ENCODE measurements around the gene HMX1. TPM values are rescaled to one million over a fixed set of nuclear protein-coding genes. Genes with fewer than 3 reads are reported as not detected.

Gene HMX1
- total and polyA plus RNA-seq, 2 donors (not counting 1 experiment from before 2014, with no cell fraction given): not detected

DNA sequence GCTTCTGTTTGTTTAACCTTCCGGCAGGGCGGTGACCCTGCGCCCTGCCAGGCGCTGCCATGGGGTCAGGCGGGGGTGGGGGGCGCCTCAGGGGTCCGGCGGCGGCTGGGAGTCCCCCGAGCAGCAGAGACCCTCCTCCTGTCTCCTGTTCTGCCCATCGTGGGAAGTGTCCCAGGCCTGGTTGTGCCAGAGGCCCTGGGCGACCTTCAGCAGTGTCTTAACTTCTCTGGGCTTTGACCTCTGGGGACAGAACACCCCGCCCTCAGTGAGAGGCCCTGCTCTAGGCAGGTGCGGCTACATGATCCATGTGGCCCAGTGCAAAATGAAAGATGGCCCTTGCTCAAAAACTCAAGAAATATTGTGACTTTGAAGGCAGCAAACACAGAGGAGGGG is 22.8 kb upstream of the HMX1 start:
- Histone ChIP-seq H3K4me2 (replicated peaks; ENCODE audit: low read depth, low read length, poor library complexity, severe bottlenecking) (no peak overlapping the region), H3K79me2 (ENCODE audit: control insufficient read depth, insufficient read depth, low read length) (no peaks in the 10 kb centered on the region), H3K27me3 (replicated peaks in 1 of 4; ENCODE audit: control extremely low read depth in 1 of 4, control insufficient read depth in 3 of 4, insufficient read depth in 4 of 4, low read length in 3 of 4) (peaks cover 0 to 37% (median 6%) of the 10 kb centered on the region in 4 experiments), H3K9ac (ENCODE audit: low read length) (no peak overlapping the region), H2AFZ (ENCODE audit: insufficient read depth, low read depth, low read length, poor library complexity, severe bottlenecking) (no peak overlapping the region), H3K36me3 (replicated peaks in 1 of 2; ENCODE audit: control extremely low read depth in 1 of 2, control insufficient read depth in 1 of 2, extremely low read depth in 1 of 2, insufficient read depth in 2 of 2, low read length in 1 of 2) (no peaks in the 10 kb centered on the region), H3K4me3 (ENCODE audit: control extremely low read depth in 1 of 5, extremely low read depth in 1 of 5, insufficient read depth in 1 of 5, low read depth in 2 of 5, low read length in 4 of 5) (no peak overlapping the region), H4K20me1 (ENCODE audit: control insufficient read depth, insufficient read depth, low read length, poor library complexity, severe bottlenecking) (no peaks in the 10 kb centered on the region), H3K9me3 (ENCODE audit: control extremely low read depth in 1 of 3, control insufficient read depth in 2 of 3, insufficient read depth in 1 of 3, low read length in 2 of 3) (peaks cover 0 to 26% (median 0%) of the 10 kb centered on the region in 3 donors), H3K27ac (ENCODE audit: low read length in 2 of 2) (no peak overlapping the region), H3K4me1 (ENCODE audit: control insufficient read depth in 2 of 2, insufficient read depth in 2 of 2, low read length in 2 of 2) (no peaks in the 10 kb centered on the region)
- no peak for ATAC-seq (ENCODE audit: low read depth)
- TF ChIP-seq, protein P1, sequence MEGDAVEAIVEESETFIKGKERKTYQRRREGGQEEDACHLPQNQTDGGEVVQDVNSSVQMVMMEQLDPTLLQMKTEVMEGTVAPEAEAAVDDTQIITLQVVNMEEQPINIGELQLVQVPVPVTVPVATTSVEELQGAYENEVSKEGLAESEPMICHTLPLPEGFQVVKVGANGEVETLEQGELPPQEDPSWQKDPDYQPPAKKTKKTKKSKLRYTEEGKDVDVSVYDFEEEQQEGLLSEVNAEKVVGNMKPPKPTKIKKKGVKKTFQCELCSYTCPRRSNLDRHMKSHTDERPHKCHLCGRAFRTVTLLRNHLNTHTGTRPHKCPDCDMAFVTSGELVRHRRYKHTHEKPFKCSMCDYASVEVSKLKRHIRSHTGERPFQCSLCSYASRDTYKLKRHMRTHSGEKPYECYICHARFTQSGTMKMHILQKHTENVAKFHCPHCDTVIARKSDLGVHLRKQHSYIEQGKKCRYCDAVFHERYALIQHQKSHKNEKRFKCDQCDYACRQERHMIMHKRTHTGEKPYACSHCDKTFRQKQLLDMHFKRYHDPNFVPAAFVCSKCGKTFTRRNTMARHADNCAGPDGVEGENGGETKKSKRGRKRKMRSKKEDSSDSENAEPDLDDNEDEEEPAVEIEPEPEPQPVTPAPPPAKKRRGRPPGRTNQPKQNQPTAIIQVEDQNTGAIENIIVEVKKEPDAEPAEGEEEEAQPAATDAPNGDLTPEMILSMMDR (IDR thresholded peaks at IDR 0.05): no peak
- no peak for TF ChIP-seq EZH2 (IDR thresholded peaks at IDR 0.05; ENCODE audit: borderline replicate concordance, insufficient read depth, low read depth, low read length, poor library complexity, severe bottlenecking)
- ChIA-PET POLR2A (no interaction called here), CTCF (no interaction called here)
- no peaks in the 10 kb centered on the region for H3K4me1 Mint-ChIP-seq
- 11% methylated on average over 14 of the region's 14 CpGs for WGBS (ENCODE audit: insufficient coverage)
- intact Hi-C loops (cut with micrococcal nuclease): no loop called here
- no peaks in the 10 kb centered on the region for H3K9me3 Mint-ChIP-seq (ENCODE audit: insufficient read depth)
- H3K27ac Mint-ChIP-seq: no peak overlapping the region
- H3K27me3 Mint-ChIP-seq: peaks cover 18% of the 10 kb centered on the region
- DNase-seq: no peak
- H3K4me3 Mint-ChIP-seq: no peak overlapping the region

DNA sequence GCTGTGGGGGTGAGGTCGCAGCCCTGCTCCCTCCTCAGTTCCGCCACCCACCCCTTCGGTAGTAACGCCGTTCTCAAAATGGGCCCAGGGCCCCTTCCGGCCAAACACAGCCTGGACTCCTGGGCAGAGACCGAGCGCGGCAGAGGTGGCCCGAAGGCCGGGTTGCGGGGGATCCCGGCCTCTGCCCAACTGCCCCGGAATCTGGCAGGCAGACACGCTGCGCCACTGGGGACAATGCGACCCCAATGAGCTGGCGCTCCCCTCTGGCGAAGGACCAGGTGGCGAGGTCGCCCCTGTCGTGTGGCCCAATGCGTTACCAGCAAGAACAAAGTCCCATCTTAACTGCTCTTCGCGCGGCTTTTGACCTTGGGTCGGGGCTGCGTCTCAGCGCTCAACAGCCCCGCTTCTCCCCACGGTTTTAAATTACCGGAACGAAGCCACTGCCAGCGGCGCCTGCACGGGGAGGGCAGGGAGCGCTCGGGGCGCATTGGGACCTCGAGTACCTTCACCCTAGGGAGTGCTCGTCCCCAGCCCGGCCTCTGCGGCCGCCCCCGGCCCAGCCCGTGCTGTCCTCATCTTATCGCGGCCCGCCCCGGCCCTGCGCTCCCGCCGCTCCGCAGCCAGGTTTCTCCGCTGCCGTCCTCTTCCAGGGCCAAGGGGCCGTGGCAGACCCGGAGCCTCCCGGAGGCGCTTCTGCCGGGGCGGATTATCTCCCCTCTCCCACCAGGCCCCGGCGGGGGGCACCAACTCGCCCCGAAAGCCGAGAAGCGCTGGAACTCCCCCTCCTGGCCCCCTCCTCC is 22.2 kb upstream of the HMX1 start:
- H3K36me3 ChIP-seq (replicated peaks in 1 of 2; ENCODE audit: control extremely low read depth in 1 of 2, control insufficient read depth in 1 of 2, extremely low read depth in 1 of 2, insufficient read depth in 2 of 2, low read length in 1 of 2): no peaks in the 10 kb centered on the region
- Mint-ChIP-seq H3K4me1 (no peaks in the 10 kb centered on the region), H3K27ac (no peak overlapping the region), H3K9me3 (ENCODE audit: insufficient read depth) (no peaks in the 10 kb centered on the region), H3K27me3 (peaks cover 24% of the 10 kb centered on the region), H3K4me3 (no peak overlapping the region)
- no peaks in the 10 kb centered on the region for H3K79me2 ChIP-seq (ENCODE audit: control insufficient read depth, insufficient read depth, low read length)
- ChIA-PET POLR2A (no interaction called here), CTCF (no interaction called here)
- 8% methylated on average over 67 of the region's 68 CpGs for WGBS (ENCODE audit: insufficient coverage)
- no peak overlapping the region for H3K4me3 ChIP-seq (ENCODE audit: control extremely low read depth in 1 of 5, extremely low read depth in 1 of 5, insufficient read depth in 1 of 5, low read depth in 2 of 5, low read length in 4 of 5)
- TF ChIP-seq, protein P1 (IDR thresholded peaks at IDR 0.05): no peak
- no peak for TF ChIP-seq EZH2 (IDR thresholded peaks at IDR 0.05; ENCODE audit: borderline replicate concordance, insufficient read depth, low read depth, low read length, poor library complexity, severe bottlenecking)
- no peak overlapping the region for H2AFZ ChIP-seq (ENCODE audit: insufficient read depth, low read depth, low read length, poor library complexity, severe bottlenecking)
- DNase-seq: no peak
- H4K20me1 ChIP-seq (ENCODE audit: control insufficient read depth, insufficient read depth, low read length, poor library complexity, severe bottlenecking): no peaks in the 10 kb centered on the region
- no peak for ATAC-seq (ENCODE audit: low read depth)
- no peak overlapping the region for H3K27ac ChIP-seq (ENCODE audit: low read length in 2 of 2)
- no peak overlapping the region for H3K9ac ChIP-seq (ENCODE audit: low read length)
- H3K4me2 ChIP-seq (replicated peaks; ENCODE audit: low read depth, low read length, poor library complexity, severe bottlenecking): no peak overlapping the region
- peaks cover 0 to 37% (median 9%) of the 10 kb centered on the region in 4 experiments for H3K27me3 ChIP-seq (replicated peaks in 1 of 4; ENCODE audit: control extremely low read depth in 1 of 4, control insufficient read depth in 3 of 4, insufficient read depth in 4 of 4, low read length in 3 of 4)
- H3K4me1 ChIP-seq (ENCODE audit: control insufficient read depth in 2 of 2, insufficient read depth in 2 of 2, low read length in 2 of 2): no peaks in the 10 kb centered on the region
- H3K9me3 ChIP-seq (ENCODE audit: control extremely low read depth in 1 of 3, control insufficient read depth in 2 of 3, insufficient read depth in 1 of 3, low read length in 2 of 3): peaks cover 0 to 20% (median 0%) of the 10 kb centered on the region in 3 donors
- intact Hi-C loops (cut with micrococcal nuclease): no loop called here

Data from B cell (primary cell).